HG03565 (cell line): ENCODE results near the gene TRPM5.

Source experiments
- ATAC-seq: cut with Tn5 transposase; IDR thresholded peaks from one replicate; pipeline ENCODE4 v1.9.1; 2021; ENCODE audit warnings: mild to moderate bottlenecking, moderate library complexity; ENCODE audit not compliant: unreplicated experiment

The TRPM5 gene

GRCh38 chr11:2423157-2424025, 20.9 kb downstream of the TRPM5 start:
- no peak for ATAC-seq

- ATAC-seq: no peak
These were observed 21.7 kb downstream of the TRPM5 start for GRCh38 chr11:2422461-2423156.

- no peak for ATAC-seq
These were observed 22.3 kb downstream of the TRPM5 start for GRCh38 chr11:2421996-2422395.

GRCh38 chr11:2421226-2421994, 22.9 kb downstream of the TRPM5 start:
- ATAC-seq: no peak

- no peak for ATAC-seq
These were observed 23.6 kb downstream of the TRPM5 start for GRCh38 chr11:2420502-2421225.

- no peak for ATAC-seq
These were observed 24.4 kb downstream of the TRPM5 start for GRCh38 chr11:2419638-2420501.

GRCh38 chr11:2418693-2419360, 25.5 kb downstream of the TRPM5 start:
- no peak for ATAC-seq

GRCh38 chr11:2417856-2418692, 26.2 kb downstream of the TRPM5 start:
- no peak for ATAC-seq

GRCh38 chr11:2416765-2417164, 27.5 kb downstream of the TRPM5 start:
- no peak for ATAC-seq

GRCh38 chr11:2415601-2416380, 28.5 kb downstream of the TRPM5 start:
- ATAC-seq: no peak

GRCh38 chr11:2415171-2415570, 29.1 kb downstream of the TRPM5 start:
- ATAC-seq: no peak

- ATAC-seq: no peak
These were observed 29.7 kb downstream of the TRPM5 start for GRCh38 chr11:2414616-2415015.

GRCh38 chr11:2413742-2414579, 30.4 kb downstream of the TRPM5 start:
- ATAC-seq: no peak

- ATAC-seq: no peak
These were observed 32.0 kb downstream of the TRPM5 start for GRCh38 chr11:2412323-2412722.

GRCh38 chr11:2411446-2412305, 32.6 kb downstream of the TRPM5 start:
- ATAC-seq: no peak

- ATAC-seq: no peak
These were observed 33.7 kb downstream of the TRPM5 start for GRCh38 chr11:2410616-2411015.
